GM18519 (cell line): ENCODE results near the gene USP3.

Experiments
- ATAC-seq: cut with Tn5 transposase; IDR thresholded peaks from one replicate; pipeline ENCODE4 v1.9.1; 2021; ENCODE audit warnings: mild to moderate bottlenecking, moderate library complexity; ENCODE audit not compliant: unreplicated experiment, low FRiP score

USP3 gene

DNA sequence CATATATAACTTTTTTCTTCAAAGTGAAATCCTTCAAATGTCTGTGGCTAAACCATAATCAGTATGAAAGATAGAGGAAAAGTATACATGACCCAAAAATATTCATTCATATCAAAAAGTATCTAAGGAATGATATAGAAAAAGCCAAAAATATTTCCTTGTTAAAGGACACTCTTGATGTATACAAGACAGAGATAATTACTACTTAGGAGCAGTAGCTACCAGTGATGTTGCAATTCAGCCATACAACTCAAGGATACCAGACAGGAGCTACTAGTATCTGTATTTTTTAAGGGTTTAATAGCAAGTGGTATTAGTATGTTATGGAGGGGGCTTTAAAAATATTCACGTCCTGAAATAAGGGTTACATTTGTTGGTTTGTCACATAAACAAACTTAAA lies 129.8 kb downstream of the USP3 start:
- no peak for ATAC-seq

DNA sequence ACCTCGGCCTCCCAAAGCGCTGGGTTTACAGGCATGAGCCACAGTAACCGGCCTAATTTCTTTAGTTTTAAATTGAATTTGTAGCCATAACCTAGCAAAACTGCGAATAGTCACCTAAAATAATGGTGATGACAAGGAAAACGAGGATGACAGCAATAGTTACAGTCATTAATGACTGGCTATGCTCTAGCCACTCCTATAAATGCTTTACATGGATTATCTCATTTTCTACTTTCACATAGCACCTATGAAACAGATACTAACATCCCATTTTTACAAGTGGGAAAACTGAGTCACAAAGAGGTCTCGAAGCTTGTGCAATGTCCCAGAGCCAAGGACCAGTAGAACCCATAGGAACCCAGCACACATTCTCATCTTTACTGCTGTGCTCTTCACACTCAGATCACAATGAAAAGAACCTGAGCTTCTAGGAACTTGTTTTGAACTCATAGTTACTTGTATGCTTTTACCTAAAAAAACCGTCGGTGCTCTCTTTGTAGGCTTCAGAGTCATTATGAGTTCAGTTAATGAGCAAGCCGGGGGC lies 132.2 kb downstream of the USP3 start:
- no peak for ATAC-seq

DNA sequence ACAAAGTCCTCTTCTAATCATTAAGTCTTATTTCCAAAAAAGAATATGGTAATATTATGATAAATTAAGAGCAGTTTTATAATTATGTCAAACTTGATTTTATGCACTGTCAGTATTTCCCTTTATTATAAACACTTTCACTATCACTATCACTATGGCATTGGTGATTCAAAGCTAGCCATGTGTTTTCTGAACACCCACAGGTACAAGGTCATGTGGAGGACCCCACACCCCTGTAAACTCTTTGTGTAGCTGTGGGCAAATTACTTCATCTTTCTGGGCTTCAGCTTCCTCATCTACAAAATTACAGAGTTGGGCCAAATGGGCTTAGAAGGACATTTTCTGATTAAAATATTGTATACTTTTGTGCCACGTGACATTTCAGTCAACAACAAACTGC lies 134.4 kb downstream of the USP3 start:
- ATAC-seq, result no peak

DNA sequence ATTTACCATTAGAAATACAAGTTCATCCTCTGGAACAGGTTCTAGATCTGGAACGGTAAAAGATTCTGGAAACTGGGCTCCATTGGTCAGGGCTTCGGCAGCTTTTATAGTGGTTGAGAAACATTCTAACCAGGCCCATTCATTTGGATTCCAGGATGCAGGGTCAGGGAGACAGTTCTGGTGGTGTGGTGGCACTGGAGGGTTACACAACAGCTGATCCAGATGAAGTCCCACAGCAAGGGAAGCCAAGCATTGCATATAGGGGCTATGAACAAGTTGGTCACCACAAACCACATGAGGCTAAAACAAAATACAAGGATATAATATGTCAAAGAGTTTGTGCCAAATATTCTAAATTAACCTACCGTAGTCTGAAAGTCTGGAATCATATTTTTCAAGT lies 135.8 kb downstream of the USP3 start:
- ATAC-seq, result no peak
